ENCODE results near the gene EEF1AKMT4.

The EEF1AKMT4 gene

DNA sequence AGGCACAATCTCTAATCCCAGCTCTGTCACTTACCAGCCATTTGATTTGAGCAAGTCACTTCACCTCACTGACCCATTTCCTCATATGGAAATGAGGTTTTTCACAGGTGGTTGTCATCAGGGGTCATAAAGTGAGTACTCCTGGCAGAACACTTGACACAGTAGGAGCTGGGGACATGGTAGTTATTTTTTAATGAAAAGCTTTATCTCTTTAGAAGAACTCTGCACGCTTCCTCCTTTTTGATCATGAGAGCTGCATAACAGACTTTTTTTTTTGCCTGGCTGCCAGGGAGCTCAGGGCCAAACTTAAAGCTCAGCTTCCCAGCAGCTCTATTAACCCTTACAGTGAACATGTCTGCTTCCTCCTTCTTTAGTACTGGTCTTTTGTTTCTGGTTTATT lies 11.7 kb upstream of the EEF1AKMT4 start:
- Histone ChIP-seq H3K36me3 (peaks cover 11% of the 10 kb centered on the region), H3K4me3 (ENCODE audit: low read depth, low read length) (no peak overlapping the region), H3K9me3 (no peaks in the 10 kb centered on the region), H3K27me3 (no peaks in the 10 kb centered on the region), H3K4me1 (peaks cover 14% of the 10 kb centered on the region)
- TF ChIP-seq, protein P1, sequence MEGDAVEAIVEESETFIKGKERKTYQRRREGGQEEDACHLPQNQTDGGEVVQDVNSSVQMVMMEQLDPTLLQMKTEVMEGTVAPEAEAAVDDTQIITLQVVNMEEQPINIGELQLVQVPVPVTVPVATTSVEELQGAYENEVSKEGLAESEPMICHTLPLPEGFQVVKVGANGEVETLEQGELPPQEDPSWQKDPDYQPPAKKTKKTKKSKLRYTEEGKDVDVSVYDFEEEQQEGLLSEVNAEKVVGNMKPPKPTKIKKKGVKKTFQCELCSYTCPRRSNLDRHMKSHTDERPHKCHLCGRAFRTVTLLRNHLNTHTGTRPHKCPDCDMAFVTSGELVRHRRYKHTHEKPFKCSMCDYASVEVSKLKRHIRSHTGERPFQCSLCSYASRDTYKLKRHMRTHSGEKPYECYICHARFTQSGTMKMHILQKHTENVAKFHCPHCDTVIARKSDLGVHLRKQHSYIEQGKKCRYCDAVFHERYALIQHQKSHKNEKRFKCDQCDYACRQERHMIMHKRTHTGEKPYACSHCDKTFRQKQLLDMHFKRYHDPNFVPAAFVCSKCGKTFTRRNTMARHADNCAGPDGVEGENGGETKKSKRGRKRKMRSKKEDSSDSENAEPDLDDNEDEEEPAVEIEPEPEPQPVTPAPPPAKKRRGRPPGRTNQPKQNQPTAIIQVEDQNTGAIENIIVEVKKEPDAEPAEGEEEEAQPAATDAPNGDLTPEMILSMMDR (IDR thresholded peaks at IDR 0.05; ENCODE audit: low read depth, low read length): no peak
- DNase-seq: no peak

DNA sequence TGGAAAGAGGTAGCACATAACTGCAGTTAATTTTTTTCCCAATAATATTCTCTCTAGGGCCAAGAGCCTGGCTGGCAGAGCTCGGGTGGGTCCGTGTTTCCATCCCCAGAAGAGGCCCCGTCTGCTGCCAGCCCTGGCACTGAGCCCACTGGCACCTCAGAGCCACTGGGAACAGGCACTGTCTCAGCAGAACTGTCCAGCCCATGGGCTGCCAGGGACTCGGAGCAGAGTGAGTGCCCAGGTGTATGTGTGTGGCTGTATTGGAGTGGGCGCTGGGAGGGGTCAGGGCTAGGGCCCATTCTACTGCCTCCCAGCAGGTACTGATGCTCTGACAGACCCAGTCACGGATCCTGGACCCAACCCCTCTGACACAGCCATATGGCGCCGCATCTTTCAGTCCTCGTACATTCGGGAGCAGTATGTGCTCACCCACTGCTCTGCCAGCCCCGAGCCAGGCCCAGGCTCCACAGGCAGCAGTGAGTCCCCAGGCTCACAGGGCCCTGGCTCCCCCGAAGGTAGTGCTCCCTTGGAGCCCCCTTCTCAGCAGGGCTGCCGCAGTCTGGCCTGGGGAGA lies 11.1 kb upstream of the EEF1AKMT4 start:
- Histone ChIP-seq H3K4me1 (peaks cover 14% of the 10 kb centered on the region), H3K27me3 (no peaks in the 10 kb centered on the region), H3K9me3 (no peaks in the 10 kb centered on the region), H3K36me3 (peaks cover 16% of the 10 kb centered on the region), H3K4me3 (ENCODE audit: low read depth, low read length) (no peak overlapping the region)
- no peak for DNase-seq
- TF ChIP-seq, protein P1 (IDR thresholded peaks at IDR 0.05; ENCODE audit: low read depth, low read length): no peak

DNA sequence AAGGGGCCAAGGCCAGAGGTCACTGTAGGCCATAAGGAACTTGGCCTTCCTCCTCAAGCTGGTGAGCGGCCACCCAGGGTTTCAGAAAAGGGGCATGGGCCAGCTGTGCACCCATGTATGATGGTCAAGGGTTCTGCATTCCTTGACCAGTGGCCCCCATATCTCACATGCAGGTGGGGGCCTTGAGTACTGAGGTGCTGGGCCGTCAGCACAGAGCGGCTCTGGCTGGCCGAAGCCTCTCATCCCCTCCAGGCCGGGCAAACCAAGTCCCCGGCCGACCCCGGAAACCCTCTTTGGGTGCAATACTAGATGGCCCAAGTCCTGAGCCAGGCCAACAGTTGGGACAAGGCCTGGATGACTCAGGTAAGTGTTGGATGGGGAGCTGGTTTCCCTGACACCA lies 10.3 kb upstream of the EEF1AKMT4 start:
- H3K4me3 ChIP-seq (ENCODE audit: low read depth, low read length): no peak overlapping the region
- H3K36me3 ChIP-seq: peaks cover 25% of the 10 kb centered on the region
- H3K9me3 ChIP-seq: no peaks in the 10 kb centered on the region
- DNase-seq: no peak
- TF ChIP-seq, protein P1 (IDR thresholded peaks at IDR 0.05; ENCODE audit: low read depth, low read length): no peak
- peaks cover 10% of the 10 kb centered on the region for H3K4me1 ChIP-seq
- no peaks in the 10 kb centered on the region for H3K27me3 ChIP-seq

DNA sequence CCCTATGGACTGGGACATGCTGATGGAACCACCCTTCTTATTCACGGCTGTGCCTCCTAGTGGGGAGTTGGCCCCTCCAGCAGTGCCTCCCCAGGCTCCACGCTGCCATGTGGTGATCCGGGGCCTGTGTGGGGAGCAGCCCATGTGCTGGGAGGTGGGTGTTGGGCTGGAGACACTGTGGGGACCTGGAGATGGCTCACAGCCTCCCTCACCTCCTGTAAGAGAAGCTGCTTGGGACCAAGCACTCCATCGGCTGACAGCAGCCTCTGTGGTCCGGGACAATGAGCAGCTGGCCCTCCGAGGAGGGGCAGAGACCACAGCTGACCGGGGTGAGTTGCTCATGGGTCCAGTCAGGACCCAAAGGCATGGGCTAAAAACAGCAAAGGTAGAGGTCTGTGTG lies 9.8 kb upstream of the EEF1AKMT4 start:
- Histone ChIP-seq H3K4me1 (peaks cover 6% of the 10 kb centered on the region), H3K4me3 (ENCODE audit: low read depth, low read length) (no peak overlapping the region), H3K9me3 (no peaks in the 10 kb centered on the region), H3K36me3 (peaks cover 30% of the 10 kb centered on the region), H3K27me3 (no peaks in the 10 kb centered on the region)
- no peak for DNase-seq
- TF ChIP-seq, protein P1 (IDR thresholded peaks at IDR 0.05; ENCODE audit: low read depth, low read length): no peak

DNA sequence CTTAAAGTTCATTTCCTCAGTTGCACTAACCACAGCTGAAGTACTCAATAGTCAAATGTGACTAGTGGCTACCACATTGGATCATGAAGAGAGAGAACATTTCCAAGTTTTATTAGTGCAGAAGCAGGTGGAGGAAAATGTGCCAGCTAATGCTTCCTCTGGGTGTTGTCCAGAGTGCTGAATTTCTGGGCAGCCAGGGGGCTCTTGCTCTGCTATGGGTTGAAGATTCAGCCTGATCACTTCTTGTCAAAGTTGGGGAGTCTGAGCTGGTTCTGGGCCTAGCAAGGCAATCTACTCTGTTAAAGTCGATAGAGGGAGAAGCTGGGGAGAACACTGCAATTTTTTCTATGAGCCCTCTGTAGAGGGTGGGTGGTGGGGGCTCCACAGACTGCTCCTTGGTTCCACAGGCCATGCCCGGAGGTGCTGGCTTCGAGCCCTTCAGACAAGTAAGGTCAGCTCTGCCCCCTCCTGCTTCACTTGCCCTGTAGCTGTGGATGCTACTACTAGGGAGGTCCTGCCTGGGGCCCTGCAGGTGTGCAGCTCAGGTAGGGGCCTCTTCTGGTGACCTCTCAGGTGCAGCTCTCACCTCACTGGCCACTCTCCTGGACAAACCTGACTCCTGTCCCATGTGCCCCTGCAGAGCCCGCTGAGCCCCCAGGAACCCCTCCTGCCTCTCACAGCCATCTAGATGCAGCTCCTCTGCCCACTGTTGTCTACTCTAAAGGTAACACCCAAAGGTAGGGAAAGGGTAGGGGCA lies 8.9 kb upstream of the EEF1AKMT4 start:
- no peaks in the 10 kb centered on the region for H3K27me3 ChIP-seq
- no peak for DNase-seq
- 0 out of 2 replicates have a peak, but pooled peaks cover 2% of the 10 kb centered on the region for H3K4me1 ChIP-seq

DNA sequence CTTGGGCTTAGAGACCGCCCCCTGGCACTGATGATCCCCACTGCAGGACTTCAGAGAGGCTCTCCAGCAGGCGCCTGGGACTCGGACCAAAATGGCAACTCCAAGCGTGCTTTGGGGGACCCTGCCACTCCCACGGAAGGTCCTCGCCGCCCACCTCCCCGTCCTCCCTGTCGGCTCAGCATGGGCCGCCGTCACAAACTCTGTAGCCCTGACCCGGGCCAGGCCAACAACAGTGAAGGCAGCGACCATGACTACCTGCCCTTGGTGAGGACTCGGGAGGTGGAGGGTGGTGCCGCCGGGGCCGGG lies 8.4 kb upstream of the EEF1AKMT4 start:
- peaks cover 40% of the 10 kb centered on the region for H3K36me3 ChIP-seq
- no peaks in the 10 kb centered on the region for H3K27me3 ChIP-seq
- no peak for DNase-seq
- no peak overlapping the region for H3K4me3 ChIP-seq (ENCODE audit: low read depth, low read length)
- TF ChIP-seq, protein P1 (IDR thresholded peaks at IDR 0.05; ENCODE audit: low read depth, low read length): no peak
- no peaks in the 10 kb centered on the region for H3K9me3 ChIP-seq
- H3K4me1 ChIP-seq: 0 out of 2 replicates have a peak, but pooled peaks cover 2% of the 10 kb centered on the region

More for the DNA sequence above, 8.9 kb upstream of the EEF1AKMT4 start:
- TF ChIP-seq, protein P1 (IDR thresholded peaks at IDR 0.05; ENCODE audit: low read depth, low read length): no peak
- peaks cover 38% of the 10 kb centered on the region for H3K36me3 ChIP-seq
- H3K4me3 ChIP-seq (ENCODE audit: low read depth, low read length): no peak overlapping the region
- no peaks in the 10 kb centered on the region for H3K9me3 ChIP-seq

All from BE2C (cell line).